ENCODE data around the gene ALOX5.
"Not testable (repeated sequence)": the region's sequence is repeated elsewhere in the genome, so short reads cannot be mapped to it uniquely, and the experiment has no call there.

Gene ALOX5

GRCh38 chr10:45468079-45468478 is 94.1 kb downstream of the ALOX5 start:
- no peak for DNase-seq (ENCODE audit: low read depth)

GRCh38 chr10:45470098-45471012 is 96.3 kb downstream of the ALOX5 start:
- peak; percentile 8 for DNase-seq (ENCODE audit: low read depth)

DNA sequence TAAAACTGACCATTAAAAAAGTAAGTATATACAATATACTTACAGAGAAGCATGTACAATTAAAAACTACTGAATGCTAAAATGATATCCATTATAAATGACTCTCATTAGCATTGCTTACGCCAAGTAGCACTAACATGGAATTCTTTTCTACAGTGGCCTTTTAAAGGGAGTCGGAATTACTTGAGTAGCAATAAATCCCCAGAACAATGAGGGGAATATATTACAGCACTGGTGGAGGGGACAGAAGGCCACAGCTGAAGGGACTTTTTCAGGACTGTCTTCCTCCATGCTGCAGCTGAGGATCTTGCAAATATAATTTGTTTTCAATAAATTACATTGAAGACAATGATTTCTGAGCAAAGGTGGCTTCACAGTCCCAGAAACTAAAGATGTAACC is 97.0 kb downstream of the ALOX5 start:
- DNase-seq (ENCODE audit: low read depth), result no peak

GRCh38 chr10:45471531-45472310 is 97.7 kb downstream of the ALOX5 start:
- no peak for DNase-seq (ENCODE audit: low read depth)

DNA sequence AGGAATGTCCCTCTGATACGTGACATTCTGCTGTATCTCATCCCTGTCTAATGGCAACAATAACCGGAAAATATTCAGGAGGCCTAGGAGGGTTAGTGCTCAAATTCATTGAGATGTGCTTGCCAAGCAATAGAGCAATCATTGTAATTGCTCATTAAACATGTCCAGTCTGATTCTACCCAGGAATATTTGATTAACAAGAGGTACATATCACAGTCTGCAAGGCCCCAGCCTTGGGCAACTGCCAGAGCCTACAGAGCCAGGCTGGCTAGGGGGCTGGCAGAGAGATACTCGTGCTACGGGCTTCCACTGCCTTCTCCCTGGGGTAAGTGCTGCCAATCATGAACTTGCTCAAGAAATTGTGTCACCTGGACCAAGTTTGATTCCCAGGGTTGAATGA is 99.1 kb downstream of the ALOX5 start:
- DNase-seq (ENCODE audit: low read depth), result no peak

DNA sequence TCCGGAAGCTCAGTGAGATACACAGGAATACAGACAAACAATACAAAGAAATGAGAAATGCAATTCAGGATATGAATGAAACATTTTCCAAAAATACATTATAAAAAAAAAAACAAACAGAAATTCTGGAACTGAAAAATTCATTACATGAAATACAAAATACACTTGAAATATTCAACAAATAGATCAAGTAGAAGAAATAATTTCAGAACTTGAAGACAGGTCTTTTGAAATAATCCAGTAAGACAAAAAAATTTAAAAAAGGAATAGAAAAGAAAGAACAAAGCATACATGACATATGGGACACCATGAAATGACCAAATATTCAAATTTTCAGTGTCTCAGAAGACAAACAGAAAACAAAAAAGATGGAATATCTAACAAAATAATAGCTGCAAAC is 102.5 kb downstream of the ALOX5 start:
- no peak for DNase-seq (ENCODE audit: low read depth)

DNA sequence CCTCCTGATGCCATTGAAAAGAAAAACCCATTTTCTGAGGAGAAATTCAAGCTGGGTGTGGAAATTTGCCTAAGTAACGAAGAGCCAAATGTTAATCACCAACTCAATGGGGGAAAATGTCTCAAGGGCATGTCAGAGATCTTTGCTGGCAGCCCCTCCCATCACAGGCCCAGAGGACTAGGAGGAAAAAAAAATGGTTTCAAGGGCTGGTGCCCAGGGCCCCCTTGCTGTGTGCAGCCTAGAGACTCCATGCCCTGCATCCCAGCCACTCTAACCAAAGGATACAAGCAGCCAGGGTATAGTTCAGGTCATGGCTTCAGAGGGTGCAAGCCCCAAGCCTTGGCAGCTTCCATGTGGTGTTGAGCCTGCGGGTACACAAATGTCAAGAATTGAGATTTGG is 106.3 kb downstream of the ALOX5 start:
- DNase-seq (ENCODE audit: low read depth), result no peak

GRCh38 chr10:45481100-45481499 is 107.1 kb downstream of the ALOX5 start:
- DNase-seq (ENCODE audit: low read depth), result not testable (repeated sequence)

DNA sequence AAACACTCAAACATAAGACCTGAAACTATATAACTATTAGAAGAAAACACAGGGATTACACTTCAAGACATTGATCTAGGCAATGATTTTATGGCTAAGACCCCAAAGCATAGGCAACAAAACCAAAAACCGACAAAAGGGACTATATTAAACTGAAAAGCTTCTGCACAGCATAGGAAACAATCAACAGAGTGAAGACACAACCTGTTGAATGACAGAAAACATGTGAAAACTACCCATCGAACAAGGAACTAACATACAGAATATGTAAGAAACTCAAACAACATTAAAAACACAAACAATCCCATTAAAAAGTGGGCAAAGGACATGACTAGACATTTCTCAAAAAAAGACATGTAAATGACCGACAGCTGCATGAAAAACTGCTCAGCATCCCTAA is 109.0 kb downstream of the ALOX5 start:
- no peak for DNase-seq (ENCODE audit: low read depth)

- no peak for DNase-seq (ENCODE audit: low read depth)
Observed at GRCh38 chr10:45487735-45488134, 113.7 kb downstream of the ALOX5 start.

DNA sequence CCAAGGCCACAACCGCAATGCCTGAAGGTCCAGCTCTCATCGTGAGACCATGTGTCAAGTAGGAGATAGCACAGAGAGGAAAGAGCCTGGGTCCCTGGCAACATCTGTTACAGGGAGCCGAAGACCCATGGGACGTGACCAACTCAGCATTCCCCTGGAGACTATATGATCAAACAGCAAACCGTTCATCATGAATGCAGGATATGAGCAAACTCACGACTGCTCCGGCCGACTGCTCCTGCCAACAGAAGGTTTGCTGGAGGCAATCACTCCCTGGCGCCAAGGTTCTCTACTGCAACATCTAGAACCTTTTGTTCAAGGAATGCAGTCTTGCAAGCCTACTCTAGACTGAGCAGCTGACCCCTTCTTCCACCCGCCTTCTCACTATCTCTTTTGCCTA is 114.3 kb downstream of the ALOX5 start:
- no peak for DNase-seq (ENCODE audit: low read depth)

DNA sequence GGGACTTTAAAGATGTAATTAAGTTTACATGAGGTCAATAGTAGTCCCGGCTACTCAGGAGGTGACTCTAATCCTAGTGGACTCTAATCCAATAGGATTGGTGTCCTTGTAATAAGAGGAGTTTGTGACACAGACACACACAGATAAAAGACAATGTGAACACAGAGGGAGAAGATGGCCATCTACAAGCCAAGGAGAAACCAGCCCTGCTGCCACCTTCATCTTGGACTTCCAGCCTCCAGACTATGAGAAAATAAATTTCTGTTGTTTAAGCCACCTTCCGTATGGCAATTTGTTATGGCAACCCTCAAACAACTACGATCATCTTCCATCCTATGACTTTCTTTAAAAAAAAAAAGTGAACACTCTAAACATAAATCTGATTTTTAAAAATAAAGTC is 116.3 kb downstream of the ALOX5 start:
- DNase-seq (ENCODE audit: low read depth), result no peak

DNA sequence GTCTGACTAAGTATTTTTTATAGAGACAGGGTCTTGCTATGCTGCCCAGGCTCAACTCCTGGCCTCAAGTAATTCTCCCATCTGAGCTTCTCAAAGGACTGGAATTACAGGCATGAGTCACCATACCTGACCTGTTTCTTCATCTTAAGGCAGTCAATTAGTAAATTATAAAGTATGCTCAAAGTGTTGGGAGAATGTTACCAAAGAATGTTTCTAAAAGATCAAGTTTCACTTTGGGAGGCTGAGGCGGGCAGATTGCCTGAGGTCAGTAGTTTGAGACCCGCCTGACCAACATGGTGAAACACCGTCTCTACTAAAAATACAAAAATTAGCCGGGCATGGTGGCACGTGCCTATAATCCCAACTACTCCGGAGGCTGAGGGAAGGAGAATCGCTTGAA is 117.0 kb downstream of the ALOX5 start:
- DNase-seq (ENCODE audit: low read depth), result no peak
